GM21723 (cell line): Measurements from ENCODE around the gene NR1H2.

ENCODE experiments used
- ATAC-seq: cut with Tn5 transposase; IDR thresholded peaks from one replicate; pipeline ENCODE4 v1.9.1; 2021; ENCODE audit warnings: mild to moderate bottlenecking, moderate library complexity; ENCODE audit not compliant: unreplicated experiment

NR1H2 gene

GRCh38 chr19:50399368-50399745 lies 23.1 kb downstream of the NR1H2 start:
- no peak for ATAC-seq

- ATAC-seq: no peak
Observed at GRCh38 chr19:50401605-50402450, 25.6 kb downstream of the NR1H2 start.

GRCh38 chr19:50402544-50403301 lies 26.5 kb downstream of the NR1H2 start:
- ATAC-seq: no peak

GRCh38 chr19:50406156-50406820 lies 30.0 kb downstream of the NR1H2 start:
- ATAC-seq: no peak

GRCh38 chr19:50406829-50407228 lies 30.6 kb downstream of the NR1H2 start:
- no peak for ATAC-seq

- ATAC-seq: no peak
Observed at GRCh38 chr19:50409347-50409746, 33.1 kb downstream of the NR1H2 start.

GRCh38 chr19:50410109-50410508 lies 33.9 kb downstream of the NR1H2 start:
- ATAC-seq: no peak

GRCh38 chr19:50412419-50412818 lies 36.2 kb downstream of the NR1H2 start:
- ATAC-seq: no peak

- ATAC-seq: no peak
Observed at GRCh38 chr19:50413096-50413495, 36.8 kb downstream of the NR1H2 start.

- ATAC-seq: no peak
Observed at GRCh38 chr19:50413531-50413930, 37.3 kb downstream of the NR1H2 start.

GRCh38 chr19:50414864-50415660 lies 38.8 kb downstream of the NR1H2 start:
- peak; percentile 4 for ATAC-seq

- peak; percentile 46 for ATAC-seq
Observed at GRCh38 chr19:50415661-50416033, 39.4 kb downstream of the NR1H2 start.

- ATAC-seq: no peak
Observed at GRCh38 chr19:50416034-50416977, 40.0 kb downstream of the NR1H2 start.

- no peak for ATAC-seq
Observed at GRCh38 chr19:50417111-50418081, 41.1 kb downstream of the NR1H2 start.

GRCh38 chr19:50418176-50419021 lies 42.1 kb downstream of the NR1H2 start, which contains the start of gene SPIB:
Gene SPIB (plus strand): TSS chr19:50418938. CDS start chr19:50418963, 25 bp downstream.
- no peak for ATAC-seq

GRCh38 chr19:50419022-50419579 lies 42.8 kb downstream of the NR1H2 start:
- no peak for ATAC-seq

GRCh38 chr19:50419580-50420035 lies 43.4 kb downstream of the NR1H2 start:
- ATAC-seq: no peak
